Esophagus muscularis mucosa (tissue), 4 donors: ENCODE data around the gene IL5RA. TPM values are rescaled to one million over a fixed set of nuclear protein-coding genes. Genes with fewer than 3 reads are reported as not detected.

Experiments used
- DNase-seq: peaks from one replicate; pipeline ENCODE4 v3.0.0-alpha.2; 2017; ENCODE audit errors: extremely low spot score
- H3K27ac ChIP-seq, 4 donors: fragments of 200-600 bp; sonication (generic); replicated peaks in 1 of 4; 1 replicate in 3 of 4; 2 replicates in 1 of 4; pipeline ENCODE4 v1.5.1; 2016 to 2019; ENCODE audit warnings: mild to moderate bottlenecking in 1 of 4
- H3K27me3 ChIP-seq, 4 donors: fragments of 200-600 bp; sonication (generic); one replicate each; pipeline versions ENCODE4 v1.5.1 to v1.6.0; 2016 to 2019
- H3K36me3 ChIP-seq, 4 donors: fragments of 200-600 bp; sonication (generic); one replicate each; pipeline ENCODE4 v1.5.1; 2016 to 2019
- H3K4me1 ChIP-seq, 4 donors: fragments of 200-600 bp; sonication (generic); one replicate each; pipeline ENCODE4 v1.5.1; 2016 to 2019
- H3K4me3 ChIP-seq, 4 donors: fragments of 200-600 bp; sonication (generic); 1 replicate in 2 of 4; 2 replicates in 2 of 4; pipeline ENCODE4 v1.5.1; 2016 to 2019; ENCODE audit warnings: mild to moderate bottlenecking in 4 of 4, moderate library complexity in 1 of 4
- H3K9me3 ChIP-seq, 4 donors: fragments of 200-600 bp; sonication (generic); 1 replicate in 3 of 4; 2 replicates in 1 of 4; pipeline ENCODE4 v1.5.1; 2016 to 2019
- CTCF ChIP-seq, 3 experiments: fragments of 200-600 bp in 2 of 3; fragments of 450-650 bp in 1 of 3; sonication (generic) in 2 of 3; IDR thresholded peaks; one replicate each; pipeline ENCODE4 v1.5.1; 2017 to 2019; ENCODE audit warnings: antibody characterized with exemption in 3 of 3, mild to moderate bottlenecking in 2 of 3, moderate library complexity in 1 of 3
- EP300 ChIP-seq: sonication (generic); formaldehyde crosslinking; IDR thresholded peaks from one replicate; pipeline ENCODE4 v1.6.1; 2017; ENCODE audit warnings: antibody characterized with exemption
- POLR2A ChIP-seq: fragments of 450-650 bp; IDR thresholded peaks from one replicate; pipeline ENCODE4 v1.6.1; 2017; ENCODE audit warnings: antibody characterized with exemption, moderate library complexity, mild to moderate bottlenecking, low read depth
- POLR2AphosphoS5 ChIP-seq, 2 donors: sonication (generic); formaldehyde crosslinking; IDR thresholded peaks; one replicate each; pipeline ENCODE4 v1.6.1; 2017; ENCODE audit warnings: antibody characterized with exemption in 2 of 2
- WGBS: methylation state at CpG from one replicate; pipeline ENCODE4 v1.1.5; 2018; 5-methylcytosine and 5-hydroxymethylcytosine counted together
- intact Hi-C: fragments of 100-400 bp; cut with DNase I; formaldehyde crosslinking; loops from one replicate; pipeline ENCODE4 v1.15.1; 2023
- total RNA-seq, 4 donors: library from RNA; depleted of rRNA; stranded (reverse); fragments of >200 nt; gene quantifications; one replicate each; pipeline versions ENCODE4 v1.1.0 to v1.2.1, GENCODE V29; 2016

IL5RA gene
- total RNA-seq, 4 donors from 2014 or later = 0.13 to 1.2 (median 0.38) TPM

- H3K9me3 ChIP-seq = no peaks in the 10 kb centered on the region
- intact Hi-C loops = no loop called here
- TF ChIP-seq CTCF (IDR thresholded peaks at IDR 0.05) (no peak), POLR2A (no peak), EP300 (no peak), POLR2AphosphoS5 (IDR thresholded peaks at IDR 0.05) (no peak)
- 81% methylated on average over 5 of the region's 5 CpGs for WGBS
- no peaks in the 10 kb centered on the region for H3K36me3 ChIP-seq
- no peak overlapping the region for H3K4me3 ChIP-seq
- H3K27ac ChIP-seq = no peak overlapping the region
- no peak for DNase-seq
- no peaks in the 10 kb centered on the region for H3K4me1 ChIP-seq
- no peaks in the 10 kb centered on the region for H3K27me3 ChIP-seq
These were observed 35.5 kb downstream of the IL5RA start for GRCh38 chr3:3074551-3075257.

- H3K36me3 ChIP-seq = no peaks in the 10 kb centered on the region
- WGBS = 56% methylated on average over 5 of the region's 5 CpGs
- no peak for TF ChIP-seq POLR2A
- no peak for TF ChIP-seq EP300
- TF ChIP-seq POLR2AphosphoS5 (IDR thresholded peaks at IDR 0.05) = no peak
- TF ChIP-seq CTCF (IDR thresholded peaks at IDR 0.05) = no peak
- intact Hi-C loops = no loop called here
- no peaks in the 10 kb centered on the region for H3K27me3 ChIP-seq
- no peaks in the 10 kb centered on the region for H3K4me1 ChIP-seq
- no peaks in the 10 kb centered on the region for H3K9me3 ChIP-seq
- no peak overlapping the region for H3K4me3 ChIP-seq
- no peak for DNase-seq
- H3K27ac ChIP-seq = no peak overlapping the region
These were observed 39.0 kb downstream of the IL5RA start for GRCh38 chr3:3071136-3071535.

- Histone ChIP-seq H3K27ac (no peak overlapping the region), H3K36me3 (no peaks in the 10 kb centered on the region), H3K4me1 (no peaks in the 10 kb centered on the region), H3K27me3 (no peaks in the 10 kb centered on the region), H3K9me3 (no peaks in the 10 kb centered on the region), H3K4me3 (no peak overlapping the region)
- no peak for TF ChIP-seq POLR2A
- TF ChIP-seq CTCF (IDR thresholded peaks at IDR 0.05) = no peak
- TF ChIP-seq POLR2AphosphoS5 (IDR thresholded peaks at IDR 0.05) = no peak
- no peak for TF ChIP-seq EP300
- intact Hi-C loops = no loop called here
- 64% methylated on average over 5 of the region's 5 CpGs for WGBS
- no peak for DNase-seq
These were observed 40.5 kb downstream of the IL5RA start for GRCh38 chr3:3069723-3070122.

GRCh38 chr3:3068358-3068881 is 41.8 kb downstream of the IL5RA start:
- WGBS = 85% methylated on average over 1 of the region's 1 CpG

More at GRCh38 chr3:3068358-3068881, 41.8 kb downstream of the IL5RA start:
- Histone ChIP-seq H3K4me3 (no peak overlapping the region), H3K36me3 (no peaks in the 10 kb centered on the region), H3K27me3 (no peaks in the 10 kb centered on the region), H3K4me1 (no peaks in the 10 kb centered on the region), H3K9me3 (no peaks in the 10 kb centered on the region), H3K27ac (no peak overlapping the region)
- DNase-seq = no peak
- intact Hi-C loops = no loop called here
- no peak for TF ChIP-seq CTCF (IDR thresholded peaks at IDR 0.05)
- TF ChIP-seq EP300 = no peak
- no peak for TF ChIP-seq POLR2AphosphoS5 (IDR thresholded peaks at IDR 0.05)
- TF ChIP-seq POLR2A = no peak
